ENCODE data around the gene TMEM120B. TPM values are rescaled to one million over a fixed set of nuclear protein-coding genes. Genes with fewer than 3 reads are reported as not detected.

The TMEM120B gene
- polyA plus RNA-seq, 1 donor from 2014 or later, result 9.8 TPM

GRCh38 chr12:121712190-121712460 is 427 bp upstream of the TMEM120B start:
- H4K20me1 ChIP-seq (ENCODE audit: insufficient read depth), result no peaks in the 10 kb centered on the region
- H3K79me2 ChIP-seq (replicated peaks; ENCODE audit: insufficient read depth, low read length), result no peaks in the 10 kb centered on the region
- TF ChIP-seq TAF1 (IDR thresholded peaks at IDR 0.05; ENCODE audit: low read depth), result peak; percentile 46
- TF ChIP-seq CTCF (IDR thresholded peaks at IDR 0.05; ENCODE audit: poor library complexity, severe bottlenecking), result no peak
- peak overlapping the region; percentile 46 for H3K27ac ChIP-seq (ENCODE audit: low read length)
- no peaks in the 10 kb centered on the region for H3F3A ChIP-seq (ENCODE audit: insufficient read depth, low read length, poor library complexity, severe bottlenecking)
- H3K4me3 ChIP-seq (ENCODE audit: low read length), result peak overlapping the region; percentile 97
- peak overlapping the region; percentile 80 for H3K4me2 ChIP-seq (ENCODE audit: low read length)
- no peaks in the 10 kb centered on the region for H3K9me3 ChIP-seq (ENCODE audit: low read length)
- no peaks in the 10 kb centered on the region for H3K9me2 ChIP-seq (ENCODE audit: insufficient read depth, low read length)
- no peaks in the 10 kb centered on the region for H3K36me3 ChIP-seq (ENCODE audit: insufficient read depth, low read length)
- peak overlapping the region; percentile 77 for H3K9ac ChIP-seq (ENCODE audit: low read length)
- H3K27me3 ChIP-seq (ENCODE audit: insufficient read depth, low read depth, low read length), result no peaks in the 10 kb centered on the region
- peak overlapping the region; percentile 65 for H2AFZ ChIP-seq (ENCODE audit: low read depth, low read length)

DNA sequence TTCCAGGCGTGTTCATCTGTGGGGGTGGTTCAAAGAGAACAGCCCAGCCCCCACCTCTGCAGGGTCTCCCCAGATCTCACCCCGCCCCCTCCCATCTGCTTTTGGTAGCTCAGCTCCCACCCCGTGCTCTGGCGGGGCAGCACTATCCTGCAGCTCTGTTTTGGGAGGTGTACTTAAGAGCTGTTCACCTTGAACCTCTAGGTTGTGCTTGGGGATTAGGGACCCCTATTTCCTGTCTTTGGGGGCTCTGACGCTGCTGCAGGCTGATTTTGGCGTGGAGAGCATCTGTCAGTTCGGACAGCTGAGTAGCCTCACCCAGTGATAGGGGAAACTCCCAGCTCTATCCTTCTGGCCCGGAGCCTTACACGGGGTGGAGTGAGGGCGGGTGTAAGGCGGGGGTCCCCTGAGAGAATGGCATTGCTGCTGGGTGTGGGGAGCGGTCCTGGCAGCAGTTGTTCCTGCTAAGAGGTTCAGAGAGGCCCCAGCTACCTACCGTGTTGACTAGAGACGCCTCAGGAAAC is 765 bp downstream of the TMEM120B start:
- H4K20me1 ChIP-seq (ENCODE audit: insufficient read depth), result no peaks in the 10 kb centered on the region
- H2AFZ ChIP-seq (ENCODE audit: low read depth, low read length), result peak overlapping the region; percentile 73
- H3K9ac ChIP-seq (ENCODE audit: low read length), result peak overlapping the region; percentile 73
- no peaks in the 10 kb centered on the region for H3K9me2 ChIP-seq (ENCODE audit: insufficient read depth, low read length)
- no peaks in the 10 kb centered on the region for H3K27me3 ChIP-seq (ENCODE audit: insufficient read depth, low read depth, low read length)
- no peaks in the 10 kb centered on the region for H3K79me2 ChIP-seq (replicated peaks; ENCODE audit: insufficient read depth, low read length)
- H3K36me3 ChIP-seq (ENCODE audit: insufficient read depth, low read length), result no peaks in the 10 kb centered on the region
- TF ChIP-seq POLR2AphosphoS5 (IDR thresholded peaks at IDR 0.05) (no peak), TAF1 (IDR thresholded peaks at IDR 0.05; ENCODE audit: low read depth) (no peak), MXI1 (conservative IDR thresholded peaks at IDR 0.05; ENCODE audit: poor library complexity, severe bottlenecking) (no peak), CTCF (IDR thresholded peaks at IDR 0.05; ENCODE audit: poor library complexity, severe bottlenecking) (no peak), EP300 (conservative IDR thresholded peaks at IDR 0.05; ENCODE audit: poor library complexity, severe bottlenecking) (no peak), EZH2 (IDR thresholded peaks at IDR 0.05; ENCODE audit: borderline replicate concordance, insufficient read depth, low read length, poor library complexity, severe bottlenecking) (no peak), RAD21 (conservative IDR thresholded peaks at IDR 0.05) (no peak), SMC3 (conservative IDR thresholded peaks at IDR 0.05; ENCODE audit: poor library complexity) (no peak)
- TF ChIP-seq, protein P1, sequence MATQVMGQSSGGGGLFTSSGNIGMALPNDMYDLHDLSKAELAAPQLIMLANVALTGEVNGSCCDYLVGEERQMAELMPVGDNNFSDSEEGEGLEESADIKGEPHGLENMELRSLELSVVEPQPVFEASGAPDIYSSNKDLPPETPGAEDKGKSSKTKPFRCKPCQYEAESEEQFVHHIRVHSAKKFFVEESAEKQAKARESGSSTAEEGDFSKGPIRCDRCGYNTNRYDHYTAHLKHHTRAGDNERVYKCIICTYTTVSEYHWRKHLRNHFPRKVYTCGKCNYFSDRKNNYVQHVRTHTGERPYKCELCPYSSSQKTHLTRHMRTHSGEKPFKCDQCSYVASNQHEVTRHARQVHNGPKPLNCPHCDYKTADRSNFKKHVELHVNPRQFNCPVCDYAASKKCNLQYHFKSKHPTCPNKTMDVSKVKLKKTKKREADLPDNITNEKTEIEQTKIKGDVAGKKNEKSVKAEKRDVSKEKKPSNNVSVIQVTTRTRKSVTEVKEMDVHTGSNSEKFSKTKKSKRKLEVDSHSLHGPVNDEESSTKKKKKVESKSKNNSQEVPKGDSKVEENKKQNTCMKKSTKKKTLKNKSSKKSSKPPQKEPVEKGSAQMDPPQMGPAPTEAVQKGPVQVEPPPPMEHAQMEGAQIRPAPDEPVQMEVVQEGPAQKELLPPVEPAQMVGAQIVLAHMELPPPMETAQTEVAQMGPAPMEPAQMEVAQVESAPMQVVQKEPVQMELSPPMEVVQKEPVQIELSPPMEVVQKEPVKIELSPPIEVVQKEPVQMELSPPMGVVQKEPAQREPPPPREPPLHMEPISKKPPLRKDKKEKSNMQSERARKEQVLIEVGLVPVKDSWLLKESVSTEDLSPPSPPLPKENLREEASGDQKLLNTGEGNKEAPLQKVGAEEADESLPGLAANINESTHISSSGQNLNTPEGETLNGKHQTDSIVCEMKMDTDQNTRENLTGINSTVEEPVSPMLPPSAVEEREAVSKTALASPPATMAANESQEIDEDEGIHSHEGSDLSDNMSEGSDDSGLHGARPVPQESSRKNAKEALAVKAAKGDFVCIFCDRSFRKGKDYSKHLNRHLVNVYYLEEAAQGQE (IDR thresholded peaks at IDR 0.05; ENCODE audit: borderline replicate concordance), result no peak
- H3K27ac ChIP-seq (ENCODE audit: low read length), result no peak overlapping the region
- H3F3A ChIP-seq (ENCODE audit: insufficient read depth, low read length, poor library complexity, severe bottlenecking), result no peaks in the 10 kb centered on the region
- no peaks in the 10 kb centered on the region for H3K9me3 ChIP-seq (ENCODE audit: low read length)
- H3K4me3 ChIP-seq (ENCODE audit: low read length), result peak overlapping the region; percentile 97
- H3K4me2 ChIP-seq (ENCODE audit: low read length), result peak overlapping the region; percentile 82
